Fibroblast of villous mesenchyme (primary cell): Measurements from ENCODE around the gene C2CD4A. TPM values are rescaled to one million over a fixed set of nuclear protein-coding genes. Genes with fewer than 3 reads are reported as not detected.

Experiments used
- DNase-seq: peaks from one replicate; pipeline ENCODE4 v3.0.0-alpha.2; 2010; ENCODE audit warnings: low read depth
- H3K4me3 ChIP-seq: 2 replicates; pipeline ENCODE4 v1.5.1; 2011; ENCODE audit warnings: low read depth, mild to moderate bottlenecking, low read length
- CTCF ChIP-seq: IDR thresholded peaks from 2 replicates; pipeline ENCODE4 v1.5.1; 2012; ENCODE audit warnings: low read depth, mild to moderate bottlenecking, low read length; ENCODE audit not compliant: insufficient read depth
- total RNA-seq: library from RNA; depleted of rRNA; stranded (reverse); fragments of >200 nt; gene quantifications from 2 replicates; pipeline ENCODE4 v1.2.3, GENCODE V29; 2012

C2CD4A gene
- total RNA-seq, 1 donor = not detected

GRCh38 chr15:62109437-62109836 lies 42.7 kb downstream of the C2CD4A start:
- no peak for TF ChIP-seq CTCF
- no peak for DNase-seq
- H3K4me3 ChIP-seq = no peak overlapping the region

- TF ChIP-seq CTCF = no peak
- DNase-seq = peak; percentile 33
- no peak overlapping the region for H3K4me3 ChIP-seq
These were observed 43.4 kb downstream of the C2CD4A start for GRCh38 chr15:62109982-62110851.

GRCh38 chr15:62112081-62112480 lies 45.3 kb downstream of the C2CD4A start:
- no peak for TF ChIP-seq CTCF
- H3K4me3 ChIP-seq = no peak overlapping the region
- DNase-seq = no peak

GRCh38 chr15:62112616-62113593 lies 46.1 kb downstream of the C2CD4A start:
- peak; percentile 61 for DNase-seq
- no peak for TF ChIP-seq CTCF
- H3K4me3 ChIP-seq = no peak overlapping the region

GRCh38 chr15:62115847-62116246 lies 49.1 kb downstream of the C2CD4A start:
- H3K4me3 ChIP-seq = no peak overlapping the region
- TF ChIP-seq CTCF = no peak
- DNase-seq = no peak

- H3K4me3 ChIP-seq = peak overlapping the region; percentile 51
- TF ChIP-seq CTCF = no peak
- DNase-seq = peak; percentile 38
These were observed 51.9 kb downstream of the C2CD4A start for GRCh38 chr15:62118520-62119226.
